SK-N-MC (cell line): ENCODE measurements around the gene PLA2G4B.

Experiments used
- EZH2 ChIP-seq: fragments of 200-600 bp; sonication (generic); IDR thresholded peaks from one replicate; pipeline ENCODE4 v1.6.1; 2017; ENCODE audit warnings: antibody characterized with exemption
- POLR2AphosphoS5 ChIP-seq: IDR thresholded peaks from 2 replicates; pipeline ENCODE4 v1.6.1; 2012; ENCODE audit warnings: mild to moderate bottlenecking, low read depth, low read length, borderline replicate concordance

DNA sequence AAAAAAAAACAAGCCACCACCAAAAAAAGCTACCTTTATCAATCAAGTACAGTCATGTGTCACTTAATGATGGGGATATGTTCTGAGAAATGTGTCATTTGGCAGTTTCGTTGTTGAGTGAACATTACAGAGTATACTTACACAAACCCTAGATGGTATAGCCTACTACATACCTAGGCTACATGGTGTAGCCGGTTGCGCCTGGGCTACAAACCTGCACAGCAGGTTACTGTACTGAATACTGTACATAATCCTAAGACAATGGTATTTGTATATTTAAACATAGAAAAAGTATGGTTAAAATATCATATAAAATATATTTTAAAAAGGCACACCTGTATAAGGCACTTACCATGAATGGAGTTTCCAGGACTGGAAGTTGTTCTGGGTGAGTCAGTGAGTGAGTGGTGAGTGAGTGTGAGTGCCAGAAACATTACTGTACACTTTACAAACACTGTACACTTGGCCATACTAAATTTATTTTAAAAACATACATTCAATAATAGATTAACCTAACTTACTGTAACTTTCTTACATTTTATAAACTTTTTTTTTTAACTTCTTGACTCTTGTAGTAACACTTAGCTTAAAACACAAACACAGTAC lies 36.7 kb upstream of the PLA2G4B start:
- no peak for TF ChIP-seq POLR2AphosphoS5
- TF ChIP-seq EZH2, result no peak
